ENCODE results near the gene GLIS1.

GLIS1 gene

GRCh38 chr1:53550201-53550741, 188.7 kb downstream of the GLIS1 start:
- peak; percentile 78 for FAIRE-seq
- peak; percentile 49 for DNase-seq (ENCODE audit: low spot score)

DNA sequence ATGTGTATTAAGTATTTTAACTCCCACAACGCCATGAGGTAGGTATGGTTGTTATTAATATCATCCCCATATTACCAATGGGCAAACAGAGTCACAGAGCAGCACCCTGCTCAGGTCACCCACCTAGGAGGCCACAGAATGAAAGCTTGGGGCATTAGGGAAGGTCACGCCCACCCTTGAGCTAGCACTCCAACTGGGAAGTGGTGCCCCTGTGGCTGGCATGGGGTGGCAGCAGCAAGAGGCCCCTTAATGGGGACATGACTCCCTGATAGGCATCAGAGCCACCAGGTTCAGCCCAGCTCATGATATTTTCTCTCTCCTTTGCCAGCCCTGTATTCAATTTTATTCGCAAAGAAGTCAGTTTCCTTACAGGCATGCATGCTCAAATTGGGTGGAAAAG, 189.2 kb downstream of the GLIS1 start:
- no peak for FAIRE-seq
- DNase-seq (ENCODE audit: low spot score), result no peak

GRCh38 chr1:53549287-53549686, 189.7 kb downstream of the GLIS1 start:
- DNase-seq (ENCODE audit: low spot score) (no peak), FAIRE-seq (no peak)

GRCh38 chr1:53548031-53548491, 190.9 kb downstream of the GLIS1 start:
- no peak for DNase-seq (ENCODE audit: low spot score)
- FAIRE-seq, result no peak

DNA sequence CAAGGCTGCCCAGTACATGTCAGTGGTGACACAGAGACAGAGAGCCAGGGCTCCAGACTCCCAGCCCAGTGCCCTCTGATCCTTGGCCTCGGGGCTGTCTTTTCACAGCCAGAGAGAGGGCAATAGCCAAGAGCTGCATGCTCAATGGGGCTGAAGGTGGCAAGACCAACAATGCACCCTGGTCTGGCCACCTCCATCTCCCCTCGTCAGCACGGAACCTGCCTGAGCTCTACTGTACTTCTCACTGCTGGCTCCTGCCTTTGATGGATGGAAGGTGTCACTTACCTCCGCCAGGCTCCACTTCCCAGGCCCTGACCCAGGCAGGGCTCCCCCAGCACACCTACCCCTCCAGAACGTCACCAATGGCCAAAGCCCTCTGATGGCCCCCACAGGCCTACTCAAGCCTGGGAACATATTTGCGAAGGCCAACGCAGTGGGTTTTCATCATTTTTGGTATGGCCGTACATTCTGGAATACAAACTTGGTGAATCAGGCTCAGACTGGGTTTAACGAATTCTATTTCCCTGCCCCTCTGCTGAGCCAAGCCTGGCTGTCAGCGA, 191.7 kb downstream of the GLIS1 start:
- no peak for DNase-seq (ENCODE audit: low spot score)
- no peak for FAIRE-seq

DNA sequence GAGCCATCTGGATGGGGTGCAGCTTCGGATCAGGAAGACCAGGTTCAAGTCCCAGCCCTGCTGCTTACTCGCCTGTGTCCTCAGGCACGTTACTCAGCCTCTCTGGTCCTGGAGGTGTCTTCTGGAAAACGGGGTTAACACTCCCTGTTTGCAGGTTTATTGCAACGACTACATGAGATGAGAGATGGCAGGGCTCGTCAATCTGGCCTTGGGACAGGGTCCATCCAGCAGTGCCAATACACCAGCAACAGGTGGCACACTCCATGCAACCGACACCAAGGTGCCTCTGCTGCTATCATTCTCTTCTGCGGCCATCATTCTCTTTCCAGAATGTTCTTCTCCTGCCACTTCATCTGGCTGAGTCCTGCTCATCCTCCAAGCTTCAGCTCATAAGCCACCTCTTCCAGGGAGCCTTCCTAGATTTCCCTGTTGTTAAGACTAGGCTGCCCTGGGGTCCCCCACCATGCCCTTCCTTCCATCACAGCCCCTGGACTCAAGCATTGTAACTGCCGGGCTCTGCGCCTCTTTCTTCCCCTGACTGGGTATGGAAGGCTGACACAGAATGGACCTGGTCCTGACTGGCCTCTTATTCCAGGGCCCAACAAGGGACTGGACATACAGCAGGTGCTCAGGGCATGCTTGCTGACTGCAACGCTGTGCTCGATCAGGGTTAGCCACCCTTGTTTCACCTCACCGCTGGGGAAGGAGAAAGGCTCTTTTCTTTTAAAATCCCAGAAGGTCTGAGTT, 192.4 kb downstream of the GLIS1 start:
- DNase-seq (ENCODE audit: low spot score) (no peak), FAIRE-seq (no peak)

- DNase-seq (ENCODE audit: low spot score) (no peak), FAIRE-seq (no peak)
Measured at GRCh38 chr1:53545663-53546408, 193.1 kb downstream of the GLIS1 start.

GRCh38 chr1:53544728-53545515, 194.0 kb downstream of the GLIS1 start:
- no peak for DNase-seq (ENCODE audit: low spot score)
- FAIRE-seq, result no peak

DNA sequence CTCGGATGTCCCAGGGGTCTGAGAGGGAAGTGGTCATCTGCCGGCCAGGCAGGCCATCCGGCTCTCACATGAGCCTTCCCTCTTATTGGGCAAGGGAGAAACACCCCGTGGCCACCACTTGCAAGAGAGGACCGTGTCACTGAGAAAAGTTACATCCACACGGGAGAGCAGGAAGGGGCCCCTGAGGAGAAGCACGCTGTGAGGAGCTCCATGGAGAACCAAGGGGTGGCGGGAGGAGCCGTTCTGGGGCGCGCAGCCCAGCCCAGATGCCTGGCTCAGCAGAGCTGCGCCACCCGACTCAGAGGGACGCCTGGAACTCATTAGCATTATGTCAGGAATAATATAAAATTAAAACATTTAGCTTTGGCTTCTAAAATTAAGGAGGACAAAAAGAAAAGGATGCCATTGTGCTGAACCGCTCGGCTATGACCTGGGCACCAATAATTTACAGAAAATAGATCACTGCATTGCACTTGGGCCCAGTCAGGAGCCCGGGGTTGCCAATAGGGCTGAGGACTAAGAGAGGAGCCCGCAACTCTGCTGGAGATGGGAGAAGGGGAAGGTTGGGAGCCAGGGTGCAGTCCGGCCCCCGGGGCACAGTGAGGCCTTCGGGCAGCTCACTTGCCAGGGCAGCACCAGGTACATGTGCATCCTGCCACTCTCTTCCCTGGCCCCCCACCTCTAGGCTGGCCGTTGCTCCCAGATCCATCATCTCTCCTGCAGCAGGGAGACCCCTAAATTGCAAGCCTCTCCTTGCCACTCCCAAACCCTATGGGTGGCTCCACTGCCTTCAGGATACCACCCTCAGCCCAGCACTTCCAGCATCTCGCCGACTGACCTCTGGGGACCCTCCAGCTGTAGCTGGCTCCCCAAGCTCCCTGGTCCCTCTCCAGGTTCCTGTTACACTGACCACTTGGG, 194.9 kb downstream of the GLIS1 start:
- DNase-seq (ENCODE audit: low spot score) (no peak), FAIRE-seq (no peak)

GRCh38 chr1:53543130-53543777, 195.7 kb downstream of the GLIS1 start:
- FAIRE-seq (no peak), DNase-seq (ENCODE audit: low spot score) (no peak)

DNA sequence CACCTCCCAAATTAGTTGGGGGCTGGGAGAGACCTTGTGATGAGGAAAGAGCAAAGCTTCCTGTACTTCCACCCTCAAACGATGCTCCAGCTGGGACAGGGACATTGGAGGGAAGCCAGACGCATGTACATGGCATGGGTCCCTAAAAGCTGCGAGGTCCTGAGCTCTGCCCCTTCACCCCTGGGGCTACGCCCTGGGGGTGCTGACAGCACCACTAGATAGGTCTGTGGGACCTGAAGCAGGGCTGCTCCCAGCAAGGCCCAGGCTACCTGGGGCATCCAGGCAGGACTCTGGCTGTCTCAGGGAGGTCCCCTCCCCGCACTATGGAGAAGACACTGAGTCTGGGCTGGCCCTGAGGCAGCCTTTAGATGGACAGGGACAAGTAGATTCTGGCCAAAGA, 196.4 kb downstream of the GLIS1 start:
- no peak for DNase-seq (ENCODE audit: low spot score)
- no peak for FAIRE-seq

DNA sequence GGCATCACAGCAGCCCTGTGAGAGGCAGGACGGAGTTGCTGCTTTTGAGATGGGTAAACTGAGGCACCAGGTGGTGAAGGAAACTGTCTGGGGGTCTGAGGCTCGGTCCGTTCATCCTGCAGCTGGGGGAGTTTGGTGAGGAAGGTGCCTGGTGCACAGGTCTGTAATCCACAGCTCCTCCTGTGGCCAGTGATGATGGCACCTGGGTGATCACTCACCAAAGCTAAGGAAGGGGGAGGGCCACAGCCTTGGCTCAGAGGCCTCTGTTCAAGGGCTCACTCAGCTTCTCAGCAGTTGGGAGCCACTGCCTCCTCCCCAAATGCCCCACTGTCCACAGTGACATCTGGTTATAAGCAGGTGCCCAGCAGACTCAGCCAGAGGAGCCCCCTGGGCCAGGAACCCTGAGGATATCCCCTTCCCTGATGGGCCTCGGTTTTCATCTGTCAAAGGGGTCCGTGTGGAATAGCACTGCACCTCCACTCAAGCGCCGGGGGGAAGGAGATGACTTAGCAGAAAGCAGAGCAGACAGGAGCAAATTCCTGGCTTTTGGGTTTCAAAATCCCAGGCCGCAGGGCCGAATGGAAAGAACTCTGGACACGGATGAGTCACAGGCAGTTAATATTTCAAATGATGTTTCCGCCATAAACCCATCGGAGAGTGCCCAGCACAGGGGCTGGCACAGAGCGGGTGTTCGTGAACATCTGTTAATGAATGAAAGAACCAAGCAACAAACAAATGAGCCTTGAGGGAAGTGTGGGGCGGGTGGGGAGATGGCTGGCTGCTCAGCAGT, 197.0 kb downstream of the GLIS1 start:
- DNase-seq (ENCODE audit: low spot score) (peak; percentile 90), FAIRE-seq (peak; percentile 96)

DNA sequence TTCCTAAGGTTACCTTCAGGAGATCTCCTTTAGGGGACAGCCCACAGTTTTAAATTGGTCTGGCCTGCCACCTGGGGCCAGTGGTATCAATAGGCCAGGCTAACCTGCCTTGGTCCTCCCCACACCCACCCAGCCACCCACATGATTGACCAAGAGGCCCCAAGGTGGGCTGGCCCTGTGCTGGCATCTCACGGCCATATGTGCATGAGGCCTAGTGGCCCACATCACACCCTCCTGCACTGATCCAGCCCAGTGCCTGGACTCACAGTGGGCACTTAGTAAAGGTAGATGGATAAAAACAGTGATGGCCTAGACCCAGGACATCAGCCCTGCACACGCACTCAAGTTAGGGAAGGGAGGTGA, 197.7 kb downstream of the GLIS1 start:
- FAIRE-seq, result no peak
- DNase-seq (ENCODE audit: low spot score), result no peak

GRCh38 chr1:53540604-53541262, 198.2 kb downstream of the GLIS1 start:
- FAIRE-seq (no peak), DNase-seq (ENCODE audit: low spot score) (no peak)

GRCh38 chr1:53539711-53540603, 199.0 kb downstream of the GLIS1 start:
- DNase-seq (ENCODE audit: low spot score) (no peak), FAIRE-seq (no peak)

GRCh38 chr1:53539226-53539625, 199.7 kb downstream of the GLIS1 start:
- no peak for DNase-seq (ENCODE audit: low spot score)
- FAIRE-seq, result no peak

- no peak for FAIRE-seq
- no peak for DNase-seq (ENCODE audit: low spot score)
Measured at GRCh38 chr1:53536606-53537005, 202.4 kb downstream of the GLIS1 start.

DNA sequence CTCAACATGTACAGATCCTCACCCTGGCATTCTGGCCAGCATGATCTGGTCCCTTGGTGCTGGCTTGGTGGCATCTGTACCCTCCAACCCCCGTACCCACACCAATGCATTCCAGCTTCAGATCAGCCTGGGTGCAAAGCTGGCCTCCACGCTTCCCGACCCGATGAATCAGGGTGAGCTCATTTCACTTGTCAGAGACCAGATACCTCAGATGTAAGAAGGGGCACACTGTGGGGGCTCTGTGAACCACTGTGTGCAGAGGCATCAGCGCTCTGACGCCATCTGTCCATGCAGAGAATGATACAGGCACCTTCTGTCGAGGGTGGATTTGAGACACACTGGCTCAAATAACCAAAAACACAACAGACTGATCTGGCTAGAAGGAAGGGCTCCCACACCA, 203.1 kb downstream of the GLIS1 start:
- DNase-seq (ENCODE audit: low spot score) (peak; percentile 40), FAIRE-seq (no peak)
